Right ventricle myocardium inferior (tissue), 1 donor: ENCODE measurements around the gene TRABD. TPM values are rescaled to one million over a fixed set of nuclear protein-coding genes. Genes with fewer than 3 reads are reported as not detected.
A peak's percentile ranks its signal among the peaks of the same experiment; 100 is the strongest.

Experiments
- ATAC-seq: fragments of 200-7000 bp; cut with Tn5 transposase; one replicate; pipeline ENCODE4 v1.9.1; 2020; ENCODE audit warnings: mild to moderate bottlenecking, moderate library complexity
- DNase-seq: peaks from one replicate; pipeline ENCODE4 v3.0.0; 2021; ENCODE audit errors: missing footprints
- intact Hi-C: fragments of 100-400 bp; cut with DNase I; formaldehyde crosslinking; loops from one replicate; pipeline ENCODE4 v1.11.0; 2022
- total RNA-seq: library from RNA; stranded (reverse); fragmentation: NEBNext Ultra II Directional; extraction: Animal tissue kit (Norgen Biotek cat#: 25700); gene quantifications from one replicate; pipeline ENCODE4 v1.2.1, GENCODE V29; 2021
- donor health status: DM: no; HTN: yes; CAD: no; lungs with severe emphysema.

TRABD gene
- total RNA-seq, 1 donor from 2014 or later = 22.3 TPM

DNA sequence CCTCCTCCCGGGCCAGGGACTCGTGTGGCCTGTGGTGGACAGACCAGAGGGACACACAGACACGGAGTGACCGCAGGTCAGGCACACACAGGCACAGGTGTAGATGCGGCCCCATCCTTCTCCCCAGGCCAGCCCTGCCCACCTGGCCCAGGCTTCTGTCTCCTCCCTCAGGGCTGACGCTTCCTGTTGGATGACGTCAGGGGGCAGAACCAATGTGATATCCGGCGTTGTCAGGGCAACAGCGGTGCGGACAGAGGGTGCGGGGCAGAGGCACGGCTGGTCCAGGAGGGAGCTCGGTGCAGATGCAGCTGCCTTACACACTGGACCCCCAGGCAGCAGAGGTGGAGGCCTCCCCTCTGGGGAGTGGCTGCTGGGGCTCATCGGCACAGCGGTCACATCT lies 62.0 kb downstream of the TRABD start:
- intact Hi-C loops = loop anchor here (10.0 kb wide), 1 partner anchor 367 kb away; no protein-coding TSS in a partner anchor
- no peak for ATAC-seq

DNA sequence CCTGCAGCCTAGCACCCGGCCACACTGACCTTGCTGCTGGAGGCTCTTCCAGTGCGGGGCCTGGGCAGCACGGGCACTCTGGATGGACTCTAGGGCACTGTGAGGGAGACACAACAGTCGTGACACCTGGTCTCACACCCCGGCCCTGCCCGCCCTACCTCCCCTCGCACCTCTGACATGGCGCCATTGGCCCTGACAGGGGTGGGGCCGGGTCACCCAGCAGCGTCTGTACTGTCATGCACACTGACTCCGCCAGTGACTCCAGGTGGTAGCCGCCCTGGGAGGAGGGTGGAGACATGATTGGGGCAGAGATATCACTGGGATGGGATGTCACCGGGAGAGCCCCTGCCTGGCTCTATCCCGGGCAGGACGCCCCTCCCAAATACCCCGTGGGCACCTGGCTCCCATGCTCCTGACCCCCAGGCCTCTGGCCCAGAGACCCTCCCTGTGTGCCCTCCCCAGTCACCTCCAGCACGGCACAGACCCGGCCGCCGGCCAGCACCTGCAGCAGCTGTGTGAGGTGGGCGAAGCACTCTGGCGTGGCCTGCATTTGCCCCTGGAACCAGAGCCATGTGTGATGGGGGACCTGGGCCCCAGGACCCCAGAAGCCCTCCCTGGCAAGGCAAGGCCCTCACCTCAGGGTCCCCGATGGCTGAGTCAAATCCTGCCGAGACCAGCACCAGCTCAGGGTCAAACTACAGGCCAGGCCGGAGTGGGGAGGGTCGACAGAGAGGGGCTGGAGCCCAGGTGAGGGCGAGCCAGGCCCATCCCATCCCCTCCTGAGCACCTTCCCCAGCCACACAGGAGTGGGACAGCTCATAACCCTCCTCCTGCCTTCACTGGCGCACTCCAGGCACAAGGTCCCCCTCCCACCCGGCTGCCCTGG lies 62.7 kb downstream of the TRABD start:
- intact Hi-C loops = loop anchor here (10.0 kb wide), 1 partner anchor 366 kb away; no protein-coding TSS in a partner anchor
- ATAC-seq (no peak), DNase-seq (no peak)

More for the DNA sequence above, 62.0 kb downstream of the TRABD start:
- DNase-seq = peak; percentile 86

Other genes starting within 250 kb of the TRABD start
- 56.9 TPM for gene PIM3, start 225.1 kb upstream of the TRABD start, total RNA-seq
- not detected for gene IL17REL, start 173.1 kb upstream of the TRABD start, total RNA-seq
- gene TTLL8, start 127.6 kb upstream of the TRABD start, total RNA-seq = not detected
- gene MLC1, start 100.5 kb upstream of the TRABD start, total RNA-seq = 0.05 TPM
- gene MOV10L1, start 95.9 kb upstream of the TRABD start, total RNA-seq = not detected
- gene PANX2, start 15.2 kb upstream of the TRABD start, total RNA-seq = 0.43 TPM
- 15.5 TPM for gene SELENOO, start 15.1 kb downstream of the TRABD start, total RNA-seq
- gene TUBGCP6, start 59.1 kb downstream of the TRABD start, total RNA-seq = 17.5 TPM
- 14.5 TPM for gene HDAC10, start 65.4 kb downstream of the TRABD start, total RNA-seq
- 18.2 TPM for gene MAPK12, start 75.8 kb downstream of the TRABD start, total RNA-seq
- gene MAPK11, start 84.5 kb downstream of the TRABD start, total RNA-seq = 10.0 TPM
- 70.6 TPM for gene PLXNB2, start 121.7 kb downstream of the TRABD start, total RNA-seq
- gene DENND6B, start 141.1 kb downstream of the TRABD start, total RNA-seq = 1.7 TPM
- 42.4 TPM for gene PPP6R2, start 157.4 kb downstream of the TRABD start, total RNA-seq